CD4-positive, alpha-beta memory T cell (primary cell): ENCODE data around the gene ITGBL1. TPM values are rescaled to one million over a fixed set of nuclear protein-coding genes. Genes with fewer than 3 reads are reported as not detected.
A peak's percentile ranks its signal among the peaks of the same experiment; 100 is the strongest.

Experiments used
- CTCF ChIA-PET: fragments of 350-600 bp; sonication (Branson Sonifier 250); formaldehyde crosslinking; loops from one replicate; lab custom pipeline; 2021; ENCODE audit warnings: inconsistent platforms; ENCODE audit not compliant: partially characterized antibody; lab: Charles Lee
- POLR2A ChIA-PET: fragments of 350-600 bp; sonication (Branson Sonifier 250); formaldehyde crosslinking; loops from one replicate; lab custom pipeline; 2021; ENCODE audit not compliant: partially characterized antibody; lab: Charles Lee
- DNase-seq, 5 donors: peaks; one replicate each; pipeline versions ENCODE4 v3.0.0 to v3.0.0-alpha.2; 2020 to 2022; ENCODE audit warnings: mixed read lengths in 1 of 5
- H3K27ac ChIP-seq: one replicate; pipeline ENCODE4 v1.7.0; 2013; ENCODE audit warnings: low read depth, low read length
- H3K27me3 ChIP-seq: 2 replicates; pipeline ENCODE4 v1.7.0; 2013; ENCODE audit warnings: mild to moderate bottlenecking, low read length, moderate library complexity; ENCODE audit not compliant: insufficient read depth
- H3K36me3 ChIP-seq: 2 replicates; pipeline ENCODE4 v1.7.0; 2013; ENCODE audit warnings: mild to moderate bottlenecking, low read length, moderate library complexity; ENCODE audit not compliant: insufficient read depth
- H3K4me1 ChIP-seq: 2 replicates; pipeline ENCODE4 v1.7.0; 2013; ENCODE audit warnings: mild to moderate bottlenecking, low read length, moderate library complexity; ENCODE audit not compliant: insufficient read depth
- H3K4me3 ChIP-seq, 2 donors: one replicate each; pipeline ENCODE4 v1.7.0; 2013; ENCODE audit warnings: low read length in 2 of 2, mild to moderate bottlenecking in 1 of 2
- H3K9me3 ChIP-seq, 2 donors: one replicate each; pipeline ENCODE4 v1.7.0; 2013; ENCODE audit warnings: low read length in 2 of 2, control low read depth in 1 of 2; ENCODE audit not compliant: control insufficient read depth in 1 of 2
- H3K27ac Mint-ChIP-seq, 7 donors: one replicate each; pipeline ENCODE4 v1.8.0; 2020 to 2021; ENCODE audit warnings: mixed read lengths in 7 of 7, mild to moderate bottlenecking in 6 of 7, inconsistent platforms in 3 of 7, moderate library complexity in 3 of 7
- H3K27me3 Mint-ChIP-seq, 2 donors: one replicate each; pipeline ENCODE4 v1.8.0; 2020 to 2021; ENCODE audit warnings: mixed read lengths in 2 of 2
- H3K36me3 Mint-ChIP-seq, 2 donors: one replicate each; pipeline ENCODE4 v1.8.0; 2020 to 2021; ENCODE audit warnings: mixed read lengths in 2 of 2, inconsistent platforms in 1 of 2, mild to moderate bottlenecking in 1 of 2
- H3K4me1 Mint-ChIP-seq, 4 donors: one replicate each; pipeline ENCODE4 v1.8.0; 2020 to 2021; ENCODE audit warnings: mixed read lengths in 4 of 4, mild to moderate bottlenecking in 1 of 4
- H3K4me3 Mint-ChIP-seq, 8 donors: one replicate each; pipeline ENCODE4 v1.8.0; 2020 to 2021; ENCODE audit warnings: mixed read lengths in 8 of 8, mild to moderate bottlenecking in 7 of 8, moderate library complexity in 6 of 8, inconsistent platforms in 3 of 8
- H3K9me3 Mint-ChIP-seq, 8 donors: one replicate each; pipeline ENCODE4 v1.8.0; 2020 to 2021; ENCODE audit warnings: mixed read lengths in 8 of 8, mild to moderate bottlenecking in 5 of 8, inconsistent platforms in 3 of 8, moderate library complexity in 1 of 8
- intact Hi-C: fragments of 100-400 bp; cut with micrococcal nuclease; formaldehyde crosslinking; loops from one replicate; pipeline ENCODE4 v1.15.1; 2023
- polyA plus RNA-seq, 2 donors: library from polyadenylated mRNA; unstranded; fragments of 300-500 nt; fragmentation: Illumina TruSeq; gene quantifications; one replicate each; pipeline ENCODE4 v1.2.3, GENCODE V29; 2021
- total RNA-seq, 2 experiments: library from RNA; stranded (reverse); gene quantifications; one replicate each; pipeline ENCODE4 v1.2.3, GENCODE V29; 2021

Gene ITGBL1
- total and polyA plus RNA-seq, 4 experiments from 2014 or later: not detected

- Histone ChIP-seq H3K36me3 (no peaks in the 10 kb centered on the region), H3K9me3 (no peaks in the 10 kb centered on the region), H3K4me3 (no peak overlapping the region), H3K4me1 (no peaks in the 10 kb centered on the region), H3K27ac (no peak overlapping the region), H3K27me3 (no peaks in the 10 kb centered on the region)
- ChIA-PET POLR2A (no interaction called here), CTCF (no interaction called here)
- H3K36me3 Mint-ChIP-seq: no peaks in the 10 kb centered on the region
- H3K27ac Mint-ChIP-seq: no peak overlapping the region
- H3K4me3 Mint-ChIP-seq: peak overlapping the region in 6 of 8 donors; percentile 29 to 69 (median 62)
- no peak for DNase-seq
- H3K9me3 Mint-ChIP-seq: peaks cover 0 to 2% (median 0%) of the 10 kb centered on the region in 8 donors
- peaks cover 3 to 14% (median 4%) of the 10 kb centered on the region in 4 donors for H3K4me1 Mint-ChIP-seq
- peaks cover 19 to 30% of the 10 kb centered on the region in 2 donors for H3K27me3 Mint-ChIP-seq
- intact Hi-C loops: no loop called here
These were observed 1.3 kb downstream of the ITGBL1 start for GRCh38 chr13:101453784-101454201.

DNA sequence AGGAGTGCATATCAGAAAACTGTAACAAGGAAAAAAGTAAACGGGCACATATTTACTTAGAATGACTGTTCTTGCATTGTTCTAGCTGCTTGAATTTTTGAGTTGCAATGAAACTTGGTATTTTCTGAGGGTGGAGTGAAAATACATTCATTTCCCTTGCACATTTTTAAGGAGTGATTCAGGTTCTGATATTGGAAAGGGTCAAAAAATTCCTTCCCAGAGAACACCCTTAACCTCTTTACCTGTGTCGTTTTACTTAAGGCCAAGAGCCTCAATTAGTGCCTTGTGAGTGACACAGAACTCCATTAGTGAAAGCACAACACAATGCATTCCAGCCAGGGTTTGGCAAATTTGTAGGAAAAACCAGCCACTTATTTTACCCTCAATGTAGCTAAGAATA lies 2.3 kb downstream of the ITGBL1 start:
- ChIA-PET CTCF (no interaction called here), POLR2A (no interaction called here)
- Histone ChIP-seq H3K36me3 (no peaks in the 10 kb centered on the region), H3K27me3 (no peaks in the 10 kb centered on the region), H3K4me3 (no peak overlapping the region), H3K27ac (no peak overlapping the region), H3K9me3 (no peaks in the 10 kb centered on the region), H3K4me1 (no peaks in the 10 kb centered on the region)
- no peaks in the 10 kb centered on the region for H3K36me3 Mint-ChIP-seq
- H3K9me3 Mint-ChIP-seq: peaks cover 0 to 2% (median 0%) of the 10 kb centered on the region in 8 donors
- H3K4me3 Mint-ChIP-seq: no peak overlapping the region
- intact Hi-C loops: no loop called here
- DNase-seq: no peak
- peaks cover 19 to 30% of the 10 kb centered on the region in 2 donors for H3K27me3 Mint-ChIP-seq
- H3K27ac Mint-ChIP-seq: no peak overlapping the region
- H3K4me1 Mint-ChIP-seq: peaks cover 3 to 14% (median 4%) of the 10 kb centered on the region in 4 donors

DNA sequence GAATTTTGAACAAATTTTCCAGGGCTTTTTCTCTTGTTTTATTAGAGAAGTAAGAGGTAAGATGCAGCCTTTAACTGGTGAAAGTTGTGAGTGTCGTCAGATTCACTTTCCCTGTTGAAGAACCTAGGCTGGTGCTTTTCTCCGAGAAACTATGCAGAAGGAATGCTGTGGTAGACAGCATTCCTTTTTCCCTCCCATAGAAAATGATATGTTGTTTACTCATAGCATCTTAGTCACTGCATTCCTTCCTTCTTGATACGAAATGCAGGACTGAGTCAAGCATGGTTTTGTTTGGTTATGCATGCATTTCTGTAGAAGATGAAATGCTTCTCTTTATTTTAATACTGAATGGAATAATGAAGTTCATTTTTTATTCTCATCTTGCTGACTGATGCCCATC lies 3.4 kb downstream of the ITGBL1 start:
- ChIA-PET CTCF (no interaction called here), POLR2A (no interaction called here)
- H3K36me3 ChIP-seq: no peaks in the 10 kb centered on the region
- intact Hi-C loops: no loop called here
- no peak for DNase-seq
- H3K4me1 Mint-ChIP-seq: peaks cover 3 to 14% (median 4%) of the 10 kb centered on the region in 4 donors
- no peaks in the 10 kb centered on the region for H3K4me1 ChIP-seq
- no peaks in the 10 kb centered on the region for H3K36me3 Mint-ChIP-seq
- no peaks in the 10 kb centered on the region for H3K27me3 ChIP-seq
- H3K27ac ChIP-seq: no peak overlapping the region
- H3K9me3 Mint-ChIP-seq: peaks cover 0 to 4% (median 0%) of the 10 kb centered on the region in 8 donors
- H3K9me3 ChIP-seq: no peaks in the 10 kb centered on the region
- H3K27ac Mint-ChIP-seq: no peak overlapping the region
- peaks cover 19 to 32% of the 10 kb centered on the region in 2 donors for H3K27me3 Mint-ChIP-seq
- no peak overlapping the region for H3K4me3 Mint-ChIP-seq
- H3K4me3 ChIP-seq: no peak overlapping the region

DNA sequence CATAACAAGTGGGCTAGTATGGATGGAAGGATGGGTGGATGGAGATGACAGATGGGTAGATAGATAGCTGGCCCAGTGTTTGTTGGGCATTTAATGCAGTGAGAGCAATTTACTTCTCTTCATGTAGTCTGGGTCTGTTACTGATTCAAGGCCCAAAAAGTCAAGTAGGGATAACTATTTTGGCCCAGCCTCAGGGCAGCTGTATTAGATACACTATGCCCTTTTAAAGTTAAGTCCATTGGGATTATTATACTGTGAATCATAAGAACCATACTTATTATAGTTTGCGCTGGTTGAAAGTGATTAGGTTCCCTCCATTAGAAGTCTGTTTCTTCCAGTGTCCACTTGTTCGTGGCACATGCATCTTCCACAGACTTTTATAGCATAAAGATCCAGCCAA lies 4.7 kb downstream of the ITGBL1 start:
- H3K4me3 Mint-ChIP-seq: no peak overlapping the region
- Histone ChIP-seq H3K27ac (no peak overlapping the region), H3K27me3 (no peaks in the 10 kb centered on the region), H3K4me3 (no peak overlapping the region), H3K9me3 (no peaks in the 10 kb centered on the region), H3K4me1 (no peaks in the 10 kb centered on the region), H3K36me3 (no peaks in the 10 kb centered on the region)
- ChIA-PET POLR2A (no interaction called here), CTCF (no interaction called here)
- H3K4me1 Mint-ChIP-seq: peaks cover 3 to 14% (median 4%) of the 10 kb centered on the region in 4 donors
- no peak for DNase-seq
- no peaks in the 10 kb centered on the region for H3K36me3 Mint-ChIP-seq
- no peak overlapping the region for H3K27ac Mint-ChIP-seq
- H3K9me3 Mint-ChIP-seq: peaks cover 0 to 4% (median 0%) of the 10 kb centered on the region in 8 donors
- intact Hi-C loops: no loop called here
- peaks cover 18 to 27% of the 10 kb centered on the region in 2 donors for H3K27me3 Mint-ChIP-seq

DNA sequence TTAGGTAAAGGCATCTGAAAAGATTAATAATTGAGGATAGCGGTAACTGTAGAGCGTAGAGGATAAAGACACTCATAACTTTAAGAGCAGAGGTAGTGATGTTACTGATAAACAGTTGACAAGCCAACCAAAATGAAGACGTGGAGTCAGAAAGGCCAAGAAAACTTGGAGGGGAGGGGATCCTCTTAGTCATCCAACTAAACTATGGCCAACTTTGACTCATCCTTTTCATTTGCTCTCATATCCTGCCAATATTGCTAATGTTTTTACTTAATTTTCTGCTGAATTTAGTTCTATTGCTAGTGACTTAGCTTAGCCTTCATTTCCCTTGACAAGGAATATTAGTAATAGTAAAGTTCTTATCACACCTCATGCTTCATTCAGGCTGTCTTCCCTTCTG lies 13.4 kb downstream of the ITGBL1 start:
- Mint-ChIP-seq H3K4me3 (no peak overlapping the region), H3K27ac (no peak overlapping the region), H3K27me3 (peaks cover 11 to 14% of the 10 kb centered on the region in 2 donors), H3K9me3 (peaks cover 0 to 2% (median 0%) of the 10 kb centered on the region in 8 donors), H3K4me1 (no peaks in the 10 kb centered on the region), H3K36me3 (no peaks in the 10 kb centered on the region)
- ChIA-PET CTCF (no interaction called here), POLR2A (no interaction called here)
- no peaks in the 10 kb centered on the region for H3K9me3 ChIP-seq
- no peak for DNase-seq
- no peaks in the 10 kb centered on the region for H3K36me3 ChIP-seq
- no peaks in the 10 kb centered on the region for H3K27me3 ChIP-seq
- no peak overlapping the region for H3K27ac ChIP-seq
- intact Hi-C loops: no loop called here
- no peak overlapping the region for H3K4me3 ChIP-seq
- no peaks in the 10 kb centered on the region for H3K4me1 ChIP-seq

- H3K9me3 ChIP-seq: no peaks in the 10 kb centered on the region
- no peak overlapping the region for H3K4me3 Mint-ChIP-seq
- CTCF ChIA-PET: no interaction called here
These were observed 14.9 kb downstream of the ITGBL1 start for GRCh38 chr13:101467415-101467814.

GRCh38 chr13:101473458-101473857 lies 21.0 kb downstream of the ITGBL1 start:
- no peak overlapping the region for H3K27ac Mint-ChIP-seq
- H3K27ac ChIP-seq: no peak overlapping the region
- H3K4me1 Mint-ChIP-seq: no peaks in the 10 kb centered on the region
- ChIA-PET POLR2A (no interaction called here), CTCF (no interaction called here)
- no peaks in the 10 kb centered on the region for H3K4me1 ChIP-seq
- no peaks in the 10 kb centered on the region for H3K27me3 ChIP-seq
- H3K9me3 Mint-ChIP-seq: peaks cover 0 to 3% (median 0%) of the 10 kb centered on the region in 8 donors
- no peak overlapping the region for H3K4me3 Mint-ChIP-seq
- H3K36me3 Mint-ChIP-seq: no peaks in the 10 kb centered on the region
- intact Hi-C loops: no loop called here
- no peak overlapping the region for H3K4me3 ChIP-seq
- no peaks in the 10 kb centered on the region for H3K9me3 ChIP-seq
- no peak for DNase-seq
- H3K36me3 ChIP-seq: no peaks in the 10 kb centered on the region
- H3K27me3 Mint-ChIP-seq: peaks cover 4 to 13% of the 10 kb centered on the region in 2 donors

More at GRCh38 chr13:101467415-101467814, 14.9 kb downstream of the ITGBL1 start:
- Mint-ChIP-seq H3K4me1 (no peaks in the 10 kb centered on the region), H3K36me3 (no peaks in the 10 kb centered on the region), H3K9me3 (peaks cover 0 to 2% (median 0%) of the 10 kb centered on the region in 8 donors), H3K27me3 (peaks cover 10 to 11% of the 10 kb centered on the region in 2 donors), H3K27ac (no peak overlapping the region)
- no peaks in the 10 kb centered on the region for H3K4me1 ChIP-seq
- H3K4me3 ChIP-seq: no peak overlapping the region
- no peak for DNase-seq
- no peak overlapping the region for H3K27ac ChIP-seq
- intact Hi-C loops: no loop called here
- no peaks in the 10 kb centered on the region for H3K27me3 ChIP-seq
- POLR2A ChIA-PET: no interaction called here
- H3K36me3 ChIP-seq: no peaks in the 10 kb centered on the region
